HL-60 (cell line): ENCODE data around the gene GTPBP4.

ENCODE experiments used
- DNase-seq, 2 experiments: peaks; one replicate each; pipeline ENCODE4 v3.0.0-alpha.2; 2010 to 2020; ENCODE audit warnings: low read depth in 1 of 2, low spot score in 1 of 2
- H3K27ac ChIP-seq: fragments of 250-450 bp; sonication (Bioruptor Pico); replicated peaks from 2 replicates; pipeline ENCODE4 v1.5.1; 2020; ENCODE audit warnings: mild to moderate bottlenecking, moderate library complexity
- H3K27me3 ChIP-seq: fragments of 250-450 bp; sonication (Bioruptor Pico); 2 replicates; pipeline ENCODE4 v1.5.1; 2021; ENCODE audit warnings: mild to moderate bottlenecking, moderate library complexity; ENCODE audit not compliant: insufficient read depth, poor library complexity, severe bottlenecking
- H3K4me3 ChIP-seq: replicated peaks from 2 replicates; pipeline ENCODE4 v1.5.1; 2011; ENCODE audit warnings: mild to moderate bottlenecking, control low read depth, low read length; ENCODE audit not compliant: insufficient read depth
- GABPA ChIP-seq: IDR thresholded peaks from 2 replicates; pipeline ENCODE4 v1.6.1; 2012; ENCODE audit warnings: low read depth
- POLR2AphosphoS5 ChIP-seq: IDR thresholded peaks from 2 replicates; pipeline ENCODE4 v1.6.1; 2012; ENCODE audit warnings: low read depth
- SPI1 ChIP-seq: IDR thresholded peaks from 2 replicates; pipeline ENCODE4 v1.6.1; 2012; ENCODE audit warnings: low read depth, mild to moderate bottlenecking, borderline replicate concordance
- TF ChIP-seq, protein P1 (sequence below): IDR thresholded peaks from 2 replicates; pipeline ENCODE4 v1.6.1; 2012; ENCODE audit warnings: low read depth; ENCODE audit not compliant: insufficient replicate concordance
- TF ChIP-seq, protein P2 (sequence below): IDR thresholded peaks from one replicate; pipeline ENCODE4 v1.5.1; 2011; ENCODE audit warnings: low read length, control low read depth, inconsistent platforms; ENCODE audit not compliant: insufficient read depth

Gene GTPBP4

DNA sequence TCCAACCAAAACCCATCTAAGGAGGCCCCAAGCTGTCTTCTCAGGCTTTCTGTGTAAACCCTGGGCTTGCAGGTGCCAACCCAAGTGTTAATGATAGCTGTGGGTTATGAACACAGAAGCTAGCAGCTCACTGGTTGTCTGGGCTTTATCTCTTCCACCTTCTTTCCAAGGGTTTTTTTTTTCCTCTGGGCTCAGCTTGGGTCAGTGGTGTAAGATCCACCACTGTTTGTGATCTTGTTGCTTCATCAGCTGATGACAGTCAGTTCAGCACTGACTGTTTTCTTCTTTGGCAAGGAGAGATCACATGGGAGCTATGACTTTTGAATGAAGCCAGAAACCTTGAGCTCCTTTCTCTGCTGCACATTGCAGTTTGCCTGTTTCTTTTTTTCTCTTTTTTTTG is 4.6 kb downstream of the GTPBP4 start:
- Histone ChIP-seq H3K4me3 (no peak overlapping the region), H3K27me3 (no peaks in the 10 kb centered on the region), H3K27ac (no peak overlapping the region)
- TF ChIP-seq, protein P1, sequence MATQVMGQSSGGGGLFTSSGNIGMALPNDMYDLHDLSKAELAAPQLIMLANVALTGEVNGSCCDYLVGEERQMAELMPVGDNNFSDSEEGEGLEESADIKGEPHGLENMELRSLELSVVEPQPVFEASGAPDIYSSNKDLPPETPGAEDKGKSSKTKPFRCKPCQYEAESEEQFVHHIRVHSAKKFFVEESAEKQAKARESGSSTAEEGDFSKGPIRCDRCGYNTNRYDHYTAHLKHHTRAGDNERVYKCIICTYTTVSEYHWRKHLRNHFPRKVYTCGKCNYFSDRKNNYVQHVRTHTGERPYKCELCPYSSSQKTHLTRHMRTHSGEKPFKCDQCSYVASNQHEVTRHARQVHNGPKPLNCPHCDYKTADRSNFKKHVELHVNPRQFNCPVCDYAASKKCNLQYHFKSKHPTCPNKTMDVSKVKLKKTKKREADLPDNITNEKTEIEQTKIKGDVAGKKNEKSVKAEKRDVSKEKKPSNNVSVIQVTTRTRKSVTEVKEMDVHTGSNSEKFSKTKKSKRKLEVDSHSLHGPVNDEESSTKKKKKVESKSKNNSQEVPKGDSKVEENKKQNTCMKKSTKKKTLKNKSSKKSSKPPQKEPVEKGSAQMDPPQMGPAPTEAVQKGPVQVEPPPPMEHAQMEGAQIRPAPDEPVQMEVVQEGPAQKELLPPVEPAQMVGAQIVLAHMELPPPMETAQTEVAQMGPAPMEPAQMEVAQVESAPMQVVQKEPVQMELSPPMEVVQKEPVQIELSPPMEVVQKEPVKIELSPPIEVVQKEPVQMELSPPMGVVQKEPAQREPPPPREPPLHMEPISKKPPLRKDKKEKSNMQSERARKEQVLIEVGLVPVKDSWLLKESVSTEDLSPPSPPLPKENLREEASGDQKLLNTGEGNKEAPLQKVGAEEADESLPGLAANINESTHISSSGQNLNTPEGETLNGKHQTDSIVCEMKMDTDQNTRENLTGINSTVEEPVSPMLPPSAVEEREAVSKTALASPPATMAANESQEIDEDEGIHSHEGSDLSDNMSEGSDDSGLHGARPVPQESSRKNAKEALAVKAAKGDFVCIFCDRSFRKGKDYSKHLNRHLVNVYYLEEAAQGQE: no peak
- TF ChIP-seq GABPA (no peak), SPI1 (no peak), POLR2AphosphoS5 (no peak)
- TF ChIP-seq, protein P2, sequence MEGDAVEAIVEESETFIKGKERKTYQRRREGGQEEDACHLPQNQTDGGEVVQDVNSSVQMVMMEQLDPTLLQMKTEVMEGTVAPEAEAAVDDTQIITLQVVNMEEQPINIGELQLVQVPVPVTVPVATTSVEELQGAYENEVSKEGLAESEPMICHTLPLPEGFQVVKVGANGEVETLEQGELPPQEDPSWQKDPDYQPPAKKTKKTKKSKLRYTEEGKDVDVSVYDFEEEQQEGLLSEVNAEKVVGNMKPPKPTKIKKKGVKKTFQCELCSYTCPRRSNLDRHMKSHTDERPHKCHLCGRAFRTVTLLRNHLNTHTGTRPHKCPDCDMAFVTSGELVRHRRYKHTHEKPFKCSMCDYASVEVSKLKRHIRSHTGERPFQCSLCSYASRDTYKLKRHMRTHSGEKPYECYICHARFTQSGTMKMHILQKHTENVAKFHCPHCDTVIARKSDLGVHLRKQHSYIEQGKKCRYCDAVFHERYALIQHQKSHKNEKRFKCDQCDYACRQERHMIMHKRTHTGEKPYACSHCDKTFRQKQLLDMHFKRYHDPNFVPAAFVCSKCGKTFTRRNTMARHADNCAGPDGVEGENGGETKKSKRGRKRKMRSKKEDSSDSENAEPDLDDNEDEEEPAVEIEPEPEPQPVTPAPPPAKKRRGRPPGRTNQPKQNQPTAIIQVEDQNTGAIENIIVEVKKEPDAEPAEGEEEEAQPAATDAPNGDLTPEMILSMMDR: no peak
- no peak for DNase-seq

DNA sequence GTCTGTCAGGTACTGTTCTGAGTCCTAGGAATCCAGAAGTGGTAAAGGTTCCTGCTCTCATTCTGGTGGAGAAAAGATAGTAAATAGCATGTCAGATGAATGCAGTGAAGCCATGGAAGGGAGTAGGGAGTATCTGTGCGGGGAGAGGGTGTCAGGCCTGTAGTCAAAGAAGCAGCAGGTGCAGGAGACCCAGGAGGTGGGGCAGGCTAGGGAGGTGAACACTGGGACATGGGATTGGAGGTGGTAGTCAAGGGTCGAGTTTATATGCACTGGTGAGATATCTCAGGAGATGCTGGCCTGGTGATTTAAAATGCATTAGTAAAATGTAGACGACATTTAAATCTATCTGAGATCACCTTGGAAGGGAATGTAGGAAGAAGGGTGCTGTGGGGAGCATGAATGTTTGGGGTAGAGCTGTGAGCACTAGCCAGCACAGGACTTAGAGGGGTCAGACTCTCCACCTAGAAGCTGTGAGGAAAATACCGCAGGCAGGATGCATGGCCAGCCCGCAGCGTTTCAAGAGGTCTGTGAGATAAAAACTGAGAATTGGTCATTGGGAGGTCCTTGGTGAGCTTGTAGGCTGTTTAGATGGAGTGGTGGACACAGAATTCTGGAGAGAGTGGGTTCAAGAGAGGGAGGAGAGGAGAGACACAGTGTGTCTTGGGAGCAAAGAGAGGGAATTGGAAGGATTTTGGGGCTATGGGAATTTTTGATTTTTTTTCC is 6.8 kb downstream of the GTPBP4 start:
- H3K4me3 ChIP-seq: no peak overlapping the region
- TF ChIP-seq, protein P1: no peak
- TF ChIP-seq, protein P2: no peak
- TF ChIP-seq GABPA (no peak), POLR2AphosphoS5 (no peak), SPI1 (no peak)
- H3K27ac ChIP-seq: no peak overlapping the region
- no peaks in the 10 kb centered on the region for H3K27me3 ChIP-seq
- DNase-seq: no peak

DNA sequence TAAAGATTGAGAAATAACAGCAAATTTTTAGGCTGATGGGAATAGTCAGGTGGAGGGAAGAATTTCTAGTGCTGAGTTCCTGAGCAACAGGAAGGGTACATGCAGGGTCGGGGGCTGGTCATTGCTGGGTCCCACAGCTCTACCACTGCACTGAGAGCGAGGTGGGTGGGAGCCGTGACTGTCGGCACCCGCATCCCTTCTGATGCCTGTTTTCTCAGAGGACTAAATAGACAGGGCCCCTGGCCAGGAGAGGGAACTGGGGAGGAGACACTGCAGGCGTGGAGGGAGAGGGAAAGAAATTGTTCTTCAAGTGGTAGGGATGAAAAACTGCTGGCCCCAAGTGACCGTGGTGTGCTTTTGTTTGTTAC is 7.3 kb downstream of the GTPBP4 start:
- Histone ChIP-seq H3K27me3 (no peaks in the 10 kb centered on the region), H3K4me3 (no peak overlapping the region), H3K27ac (no peak overlapping the region)
- DNase-seq: no peak
- TF ChIP-seq, protein P2: no peak
- TF ChIP-seq, protein P1: no peak
- TF ChIP-seq GABPA: no peak
- TF ChIP-seq SPI1: no peak
- no peak for TF ChIP-seq POLR2AphosphoS5
